ENCODE measurements around the gene PIP5KL1.

DNA sequence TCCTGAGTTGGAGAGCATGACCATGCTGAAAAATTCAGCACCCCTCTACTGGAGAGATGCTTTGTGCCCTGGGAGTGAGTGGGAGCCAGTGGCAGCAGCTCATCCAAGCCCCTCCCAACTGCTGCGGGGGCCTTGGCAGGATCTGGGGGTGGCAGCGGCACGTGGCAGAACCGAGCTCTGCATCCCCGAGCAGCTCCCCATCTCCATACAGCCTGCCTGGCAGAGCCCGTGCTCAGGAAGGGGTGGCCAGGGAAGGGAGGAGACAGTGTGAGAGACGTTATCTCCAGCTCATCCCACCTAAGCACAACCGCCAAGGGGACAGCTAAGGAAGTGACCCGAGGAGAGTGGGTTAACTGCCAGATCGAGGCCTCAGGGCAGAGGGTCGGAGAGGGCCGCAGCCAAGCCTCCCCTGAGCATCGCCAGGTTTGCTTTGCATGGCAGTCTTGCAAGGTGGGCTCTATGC lies 24.3 kb upstream of the PIP5KL1 start:
- TF ChIP-seq, protein P1, sequence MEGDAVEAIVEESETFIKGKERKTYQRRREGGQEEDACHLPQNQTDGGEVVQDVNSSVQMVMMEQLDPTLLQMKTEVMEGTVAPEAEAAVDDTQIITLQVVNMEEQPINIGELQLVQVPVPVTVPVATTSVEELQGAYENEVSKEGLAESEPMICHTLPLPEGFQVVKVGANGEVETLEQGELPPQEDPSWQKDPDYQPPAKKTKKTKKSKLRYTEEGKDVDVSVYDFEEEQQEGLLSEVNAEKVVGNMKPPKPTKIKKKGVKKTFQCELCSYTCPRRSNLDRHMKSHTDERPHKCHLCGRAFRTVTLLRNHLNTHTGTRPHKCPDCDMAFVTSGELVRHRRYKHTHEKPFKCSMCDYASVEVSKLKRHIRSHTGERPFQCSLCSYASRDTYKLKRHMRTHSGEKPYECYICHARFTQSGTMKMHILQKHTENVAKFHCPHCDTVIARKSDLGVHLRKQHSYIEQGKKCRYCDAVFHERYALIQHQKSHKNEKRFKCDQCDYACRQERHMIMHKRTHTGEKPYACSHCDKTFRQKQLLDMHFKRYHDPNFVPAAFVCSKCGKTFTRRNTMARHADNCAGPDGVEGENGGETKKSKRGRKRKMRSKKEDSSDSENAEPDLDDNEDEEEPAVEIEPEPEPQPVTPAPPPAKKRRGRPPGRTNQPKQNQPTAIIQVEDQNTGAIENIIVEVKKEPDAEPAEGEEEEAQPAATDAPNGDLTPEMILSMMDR (conservative IDR thresholded peaks at IDR 0.05; ENCODE audit: low read length) = no peak
- no peak for TF ChIP-seq EZH2phosphoT487 (IDR thresholded peaks at IDR 0.05; ENCODE audit: borderline replicate concordance, low read depth, low read length)

Data from OCI-LY7 (cell line).